ENCODE data around the gene PTMA.
A peak's percentile ranks its signal among the peaks of the same experiment; 100 is the strongest.

The PTMA gene

DNA sequence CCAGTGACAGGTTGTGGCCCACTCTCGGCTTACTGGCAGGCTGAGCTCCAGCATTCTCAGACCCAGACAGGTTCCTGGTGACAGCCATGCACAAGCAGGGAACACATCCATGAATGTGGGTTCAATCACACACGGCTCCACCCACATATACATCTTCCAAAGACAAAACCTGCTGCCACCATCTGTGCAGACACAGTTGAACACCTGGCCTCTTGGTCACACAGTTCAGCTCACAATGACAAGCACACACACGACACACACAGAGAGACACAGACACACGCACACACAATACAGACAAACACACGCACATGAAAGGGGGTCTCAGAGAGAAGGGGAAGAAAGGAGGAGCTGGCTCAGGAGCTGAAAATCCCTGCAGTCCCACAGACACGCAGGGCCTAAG is 32.1 kb upstream of the PTMA start:
- H3K27me3 ChIP-seq (ENCODE audit: control insufficient read depth, insufficient read depth, low read length, poor library complexity, severe bottlenecking) = no peaks in the 10 kb centered on the region
- H3K36me3 ChIP-seq (ENCODE audit: control insufficient read depth, insufficient read depth, low read length) = no peaks in the 10 kb centered on the region
- H3K4me3 ChIP-seq (ENCODE audit: insufficient read depth, low read depth, low read length) = no peak overlapping the region
- H3K4me1 ChIP-seq (ENCODE audit: control insufficient read depth, insufficient read depth, low read length) = peaks cover 38% of the 10 kb centered on the region
- 91 to 93% methylated on average over 6 of the region's 6 CpGs for WGBS, 2 experiments
- no peaks in the 10 kb centered on the region for H3K9me3 ChIP-seq (ENCODE audit: control insufficient read depth, low read length)
- no peak overlapping the region for H3K27ac ChIP-seq (ENCODE audit: insufficient read depth, low read depth, low read length, poor library complexity, severe bottlenecking)

DNA sequence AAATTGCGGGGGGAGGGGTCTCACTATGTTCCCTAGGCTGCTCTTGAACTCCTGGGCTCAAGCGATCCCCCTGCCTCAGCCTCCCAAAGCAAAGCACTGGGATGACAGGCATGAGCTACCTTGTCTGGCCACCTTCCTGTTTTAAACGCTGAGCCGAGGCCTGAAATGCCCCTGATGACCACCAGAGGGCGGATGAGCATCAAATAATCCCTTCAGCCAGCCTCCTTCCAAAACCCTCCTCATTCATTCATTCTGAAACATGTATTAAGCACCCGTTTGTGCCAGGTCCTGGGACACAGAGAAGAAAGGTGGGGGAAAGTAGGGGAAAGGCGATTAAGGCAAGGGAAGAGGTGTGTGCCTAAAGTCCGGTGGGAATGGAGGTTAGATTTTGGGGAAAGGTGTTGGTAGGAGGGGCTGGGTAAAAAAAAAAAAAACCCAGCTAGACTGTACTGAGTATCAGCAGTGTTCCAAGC is 30.7 kb upstream of the PTMA start:
- 8 to 10% methylated on average over 8 of the region's 8 CpGs for WGBS, 2 experiments

DNA sequence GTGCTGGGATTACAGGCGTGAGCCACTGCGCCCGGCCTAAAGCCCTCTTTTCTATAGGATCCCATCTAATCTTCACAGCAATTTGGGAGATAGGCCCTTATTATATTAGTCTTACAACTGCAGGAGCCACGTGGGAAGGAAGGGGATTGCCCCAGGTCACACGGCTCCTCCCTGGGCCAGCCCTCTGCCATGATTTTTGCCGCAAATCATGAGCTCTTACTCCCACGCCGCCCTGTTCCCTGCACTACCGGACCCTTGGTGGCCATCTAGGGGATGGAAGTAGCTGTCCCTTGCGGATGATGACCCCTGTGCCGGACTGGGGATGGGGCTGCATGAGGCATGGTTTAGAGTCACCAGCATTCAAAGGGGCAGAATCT is 28.4 kb upstream of the PTMA start:
- no peaks in the 10 kb centered on the region for H3K27me3 ChIP-seq (ENCODE audit: control insufficient read depth, insufficient read depth, low read length, poor library complexity, severe bottlenecking)
- peaks cover 15% of the 10 kb centered on the region for H3K4me1 ChIP-seq (ENCODE audit: control insufficient read depth, insufficient read depth, low read length)
- peak overlapping the region; percentile 46 for H3K4me3 ChIP-seq (ENCODE audit: insufficient read depth, low read depth, low read length)
- no peaks in the 10 kb centered on the region for H3K9me3 ChIP-seq (ENCODE audit: control insufficient read depth, low read length)
- H3K27ac ChIP-seq (ENCODE audit: insufficient read depth, low read depth, low read length, poor library complexity, severe bottlenecking) = peak overlapping the region; percentile 99
- WGBS, 2 experiments = 49 to 53% methylated on average over 11 of the region's 11 CpGs
- H3K36me3 ChIP-seq (ENCODE audit: control insufficient read depth, insufficient read depth, low read length) = no peaks in the 10 kb centered on the region

More for the DNA sequence above, 30.7 kb upstream of the PTMA start:
- no peaks in the 10 kb centered on the region for H3K36me3 ChIP-seq (ENCODE audit: control insufficient read depth, insufficient read depth, low read length)
- no peaks in the 10 kb centered on the region for H3K9me3 ChIP-seq (ENCODE audit: control insufficient read depth, low read length)
- H3K27ac ChIP-seq (ENCODE audit: insufficient read depth, low read depth, low read length, poor library complexity, severe bottlenecking) = no peak overlapping the region
- peaks cover 31% of the 10 kb centered on the region for H3K4me1 ChIP-seq (ENCODE audit: control insufficient read depth, insufficient read depth, low read length)
- no peaks in the 10 kb centered on the region for H3K27me3 ChIP-seq (ENCODE audit: control insufficient read depth, insufficient read depth, low read length, poor library complexity, severe bottlenecking)
- no peak overlapping the region for H3K4me3 ChIP-seq (ENCODE audit: insufficient read depth, low read depth, low read length)

DNA sequence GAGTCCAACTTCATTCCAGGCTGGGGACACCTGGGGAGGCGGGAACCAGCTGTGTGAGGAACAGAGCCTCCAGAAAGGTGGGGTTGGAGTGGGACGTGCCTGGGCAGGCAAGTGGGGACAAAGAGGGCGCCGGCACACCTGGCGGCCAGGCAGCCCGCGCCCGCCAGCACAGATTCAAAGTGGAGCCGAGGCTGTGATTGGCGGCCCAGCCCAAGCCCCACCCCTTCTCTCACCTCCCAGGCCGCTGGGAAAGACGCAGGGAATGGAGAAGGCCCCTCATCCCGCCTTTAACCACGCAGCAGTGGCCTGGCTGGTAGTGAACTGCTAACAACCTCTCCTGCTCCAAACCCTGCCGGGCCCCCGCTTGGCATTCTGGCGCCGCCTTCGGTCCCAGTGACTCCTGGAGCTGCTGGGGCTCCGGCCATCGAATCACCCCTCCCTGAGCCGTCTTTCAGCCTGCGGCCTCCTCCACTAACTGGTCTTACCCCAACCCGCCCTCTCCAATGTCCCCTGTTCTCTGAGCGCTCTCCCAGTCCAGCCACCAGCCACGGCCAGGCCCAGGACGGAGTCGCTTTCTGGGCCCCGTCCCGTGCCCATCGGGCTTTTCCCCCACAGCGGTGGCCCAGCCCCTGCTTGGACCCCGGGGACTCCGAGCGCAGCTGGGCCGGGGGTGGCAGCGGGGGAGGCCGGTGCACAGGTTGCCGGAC is 27.9 kb upstream of the PTMA start:
- Histone ChIP-seq H3K4me3 (ENCODE audit: insufficient read depth, low read depth, low read length) (peak overlapping the region; percentile 46), H3K27ac (ENCODE audit: insufficient read depth, low read depth, low read length, poor library complexity, severe bottlenecking) (peak overlapping the region; percentile 99), H3K36me3 (ENCODE audit: control insufficient read depth, insufficient read depth, low read length) (no peaks in the 10 kb centered on the region), H3K27me3 (ENCODE audit: control insufficient read depth, insufficient read depth, low read length, poor library complexity, severe bottlenecking) (no peaks in the 10 kb centered on the region), H3K4me1 (ENCODE audit: control insufficient read depth, insufficient read depth, low read length) (peaks cover 17% of the 10 kb centered on the region), H3K9me3 (ENCODE audit: control insufficient read depth, low read length) (no peaks in the 10 kb centered on the region)
- WGBS, 2 experiments = 4 to 6% methylated on average over 39 of the region's 39 CpGs

DNA sequence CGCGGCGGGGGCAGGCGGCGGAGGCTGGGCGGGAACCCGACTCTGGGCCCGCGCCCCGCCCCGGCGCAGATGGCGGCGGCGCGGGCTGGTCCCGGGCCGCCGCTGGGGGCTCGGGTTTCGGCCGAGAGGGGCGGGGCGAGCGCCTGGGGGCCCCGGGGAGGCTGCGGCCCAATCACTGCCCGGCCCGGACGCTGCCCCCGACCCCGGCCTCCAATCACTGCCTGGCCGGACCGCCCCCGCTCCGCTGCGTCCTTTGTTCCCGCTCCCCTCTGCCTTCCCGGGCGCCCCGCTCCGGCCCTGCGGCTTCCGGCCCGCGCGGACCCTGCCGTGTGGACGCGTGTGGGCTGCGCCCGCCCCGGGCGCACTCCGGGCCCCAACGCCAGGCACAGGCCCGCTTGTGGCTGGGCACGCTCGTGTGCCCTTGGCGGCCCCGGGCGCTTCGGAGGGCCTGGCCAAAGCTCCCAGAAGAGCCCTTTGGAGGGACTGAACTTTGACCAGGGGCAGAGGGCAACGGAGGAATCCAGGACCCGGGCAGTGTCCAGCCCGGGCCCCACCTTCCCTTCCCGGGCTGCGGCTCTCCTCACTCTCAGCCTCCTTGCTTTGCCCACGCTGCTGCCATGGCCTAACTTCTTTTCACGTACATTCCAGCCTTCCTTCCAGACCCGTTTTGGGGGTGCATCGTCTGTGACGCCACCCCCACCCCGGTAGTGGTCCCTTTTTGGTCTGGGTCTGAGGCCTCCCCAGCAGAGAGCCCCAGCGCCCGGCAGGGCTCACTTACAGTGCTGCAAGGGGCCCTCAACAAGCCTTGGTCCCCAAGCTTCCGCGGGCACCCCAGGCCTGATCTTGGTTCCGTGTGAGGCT is 27.1 kb upstream of the PTMA start:
- H3K36me3 ChIP-seq (ENCODE audit: control insufficient read depth, insufficient read depth, low read length) = no peaks in the 10 kb centered on the region
- 6% methylated on average over 79 of the region's 79 CpGs for WGBS, 2 experiments
- no peaks in the 10 kb centered on the region for H3K27me3 ChIP-seq (ENCODE audit: control insufficient read depth, insufficient read depth, low read length, poor library complexity, severe bottlenecking)
- H3K27ac ChIP-seq (ENCODE audit: insufficient read depth, low read depth, low read length, poor library complexity, severe bottlenecking) = peak overlapping the region; percentile 99
- no peaks in the 10 kb centered on the region for H3K9me3 ChIP-seq (ENCODE audit: control insufficient read depth, low read length)
- H3K4me3 ChIP-seq (ENCODE audit: insufficient read depth, low read depth, low read length) = peak overlapping the region; percentile 49
- peaks cover 21% of the 10 kb centered on the region for H3K4me1 ChIP-seq (ENCODE audit: control insufficient read depth, insufficient read depth, low read length)

DNA sequence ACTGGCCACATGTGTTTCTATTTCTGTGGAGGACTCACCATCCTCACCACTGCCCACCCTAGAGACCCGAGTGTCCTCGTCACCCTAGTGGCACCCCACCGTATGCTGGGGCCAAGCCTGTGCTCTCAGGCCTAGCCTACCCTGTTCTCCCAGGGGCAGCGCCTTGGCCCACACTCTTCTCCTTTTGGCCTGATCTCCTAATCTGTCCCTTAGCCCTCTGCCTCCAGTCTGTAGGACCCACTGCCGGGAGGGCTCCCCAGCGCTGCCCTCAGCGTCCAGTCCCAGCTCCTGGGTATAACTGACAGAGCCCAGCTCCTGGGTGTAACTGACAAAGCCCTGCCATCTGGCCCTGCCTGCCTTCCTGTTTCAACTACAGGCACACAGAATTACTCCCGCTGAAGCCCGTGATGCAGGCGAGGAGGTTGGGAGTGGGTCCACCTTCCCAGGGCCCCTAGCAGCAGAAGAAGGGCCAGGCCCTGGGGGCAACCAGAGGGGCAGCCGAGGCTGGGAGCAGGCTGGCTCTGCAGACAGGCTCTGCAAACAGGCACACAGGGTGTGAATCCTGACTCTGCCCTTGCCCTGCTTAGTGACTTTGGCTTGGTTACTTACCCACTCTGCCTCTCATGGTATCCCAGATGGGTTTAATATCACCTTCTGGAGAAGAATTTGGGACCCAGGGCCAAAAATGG is 25.6 kb upstream of the PTMA start:
- H3K27me3 ChIP-seq (ENCODE audit: control insufficient read depth, insufficient read depth, low read length, poor library complexity, severe bottlenecking) = no peaks in the 10 kb centered on the region
- H3K9me3 ChIP-seq (ENCODE audit: control insufficient read depth, low read length) = no peaks in the 10 kb centered on the region
- no peaks in the 10 kb centered on the region for H3K36me3 ChIP-seq (ENCODE audit: control insufficient read depth, insufficient read depth, low read length)
- WGBS, 2 experiments = 87 to 90% methylated on average over 11 of the region's 11 CpGs
- H3K4me3 ChIP-seq (ENCODE audit: insufficient read depth, low read depth, low read length) = no peak overlapping the region
- peaks cover 34% of the 10 kb centered on the region for H3K4me1 ChIP-seq (ENCODE audit: control insufficient read depth, insufficient read depth, low read length)
- H3K27ac ChIP-seq (ENCODE audit: insufficient read depth, low read depth, low read length, poor library complexity, severe bottlenecking) = no peak overlapping the region

DNA sequence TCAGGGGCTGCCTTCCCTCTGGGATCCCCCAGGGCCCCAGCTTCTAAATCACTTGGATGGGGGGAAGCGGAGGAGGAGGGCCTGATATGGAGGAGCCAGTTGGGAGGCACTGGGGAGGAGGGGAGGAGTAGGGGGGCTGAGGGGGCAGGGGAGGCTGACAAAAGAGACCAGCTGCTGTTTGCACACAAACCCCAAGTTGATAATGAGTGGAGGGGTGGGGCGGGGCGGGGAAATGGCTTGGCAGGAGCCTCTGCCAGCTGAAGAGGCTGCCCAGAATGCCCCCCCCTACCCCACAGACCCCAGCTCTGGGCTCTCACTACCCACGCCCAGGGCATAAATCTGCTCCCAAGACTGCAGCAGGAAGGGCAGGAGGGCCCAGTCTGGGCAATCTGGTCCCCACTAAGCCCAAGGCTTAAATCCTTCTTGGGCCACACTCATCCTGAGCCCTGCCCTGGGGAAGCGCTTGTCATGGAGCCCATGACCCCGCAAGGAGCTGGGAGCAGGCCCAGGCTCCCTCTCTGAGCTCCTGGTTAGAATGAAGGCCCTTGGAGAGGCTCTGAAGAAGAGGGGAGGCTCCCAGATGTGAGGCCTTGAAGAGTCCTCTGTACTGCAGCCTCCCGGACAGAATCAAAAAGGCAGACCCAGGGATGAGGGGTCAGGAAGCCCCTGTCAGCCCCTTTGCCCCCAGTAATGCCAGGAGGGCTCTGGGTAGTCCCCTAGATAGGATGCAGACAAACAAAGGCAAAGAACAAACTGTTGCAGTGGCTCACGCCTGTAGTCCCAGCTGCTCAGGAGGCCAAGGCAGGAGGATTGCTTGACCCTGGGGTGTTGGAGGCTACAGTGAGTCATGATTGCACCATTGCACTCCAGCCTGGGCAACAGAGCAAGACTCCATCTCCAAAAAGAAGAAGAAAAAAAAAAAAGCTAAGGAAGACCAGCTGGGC is 24.8 kb upstream of the PTMA start:
- WGBS, 2 experiments = 87 to 90% methylated on average over 7 to 8 of the region's 8 CpGs
- Histone ChIP-seq H3K4me3 (ENCODE audit: insufficient read depth, low read depth, low read length) (no peak overlapping the region), H3K27ac (ENCODE audit: insufficient read depth, low read depth, low read length, poor library complexity, severe bottlenecking) (no peak overlapping the region), H3K4me1 (ENCODE audit: control insufficient read depth, insufficient read depth, low read length) (peaks cover 34% of the 10 kb centered on the region), H3K27me3 (ENCODE audit: control insufficient read depth, insufficient read depth, low read length, poor library complexity, severe bottlenecking) (no peaks in the 10 kb centered on the region), H3K9me3 (ENCODE audit: control insufficient read depth, low read length) (no peaks in the 10 kb centered on the region), H3K36me3 (ENCODE audit: control insufficient read depth, insufficient read depth, low read length) (no peaks in the 10 kb centered on the region)

DNA sequence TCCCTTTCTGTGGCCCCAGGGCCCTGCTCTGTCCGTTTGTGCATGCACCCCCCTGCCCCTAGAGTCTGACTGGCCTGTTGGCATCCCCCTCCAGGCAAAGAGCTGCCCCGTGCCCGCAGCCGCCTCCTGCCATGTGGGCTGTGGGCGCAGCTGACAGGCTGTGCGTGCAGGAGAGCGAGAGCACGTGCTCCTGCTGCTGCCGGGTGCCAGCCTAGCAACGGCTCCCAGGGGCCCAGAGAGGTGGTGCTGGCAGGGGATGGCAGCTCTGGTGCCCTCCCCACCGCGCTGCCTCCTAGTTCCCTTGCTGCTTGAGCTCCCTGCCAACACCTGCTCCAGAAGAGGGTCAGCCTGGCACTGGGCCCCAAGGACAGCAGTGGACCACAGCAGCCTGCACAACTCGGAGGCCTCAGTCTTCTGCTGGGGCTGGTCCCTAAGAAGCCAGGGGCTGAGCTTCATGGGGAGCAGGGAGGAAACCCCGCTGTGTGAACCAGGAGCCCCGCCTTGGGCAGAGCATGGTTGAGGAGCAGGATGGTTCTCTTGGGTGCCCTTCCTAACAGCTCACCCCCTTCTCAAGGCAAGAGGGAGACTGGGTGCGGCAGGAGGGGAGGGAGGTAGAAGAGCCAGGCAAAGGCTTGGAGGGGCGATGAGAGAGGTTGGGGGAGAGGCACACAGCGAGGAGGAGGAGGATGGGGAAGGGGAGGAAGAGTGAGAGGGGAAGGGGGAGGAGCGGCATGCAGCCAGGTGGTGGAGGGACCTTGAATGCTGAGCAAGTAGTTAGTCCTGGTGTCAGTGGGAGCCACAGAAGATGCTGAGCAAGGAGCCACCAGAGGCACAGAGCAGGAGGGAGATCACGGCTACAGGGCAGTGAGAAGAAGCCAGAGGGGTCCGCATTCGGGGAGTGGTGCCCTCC is 23.8 kb upstream of the PTMA start:
- no peaks in the 10 kb centered on the region for H3K9me3 ChIP-seq (ENCODE audit: control insufficient read depth, low read length)
- no peaks in the 10 kb centered on the region for H3K27me3 ChIP-seq (ENCODE audit: control insufficient read depth, insufficient read depth, low read length, poor library complexity, severe bottlenecking)
- H3K27ac ChIP-seq (ENCODE audit: insufficient read depth, low read depth, low read length, poor library complexity, severe bottlenecking) = no peak overlapping the region
- peaks cover 34% of the 10 kb centered on the region for H3K4me1 ChIP-seq (ENCODE audit: control insufficient read depth, insufficient read depth, low read length)
- no peaks in the 10 kb centered on the region for H3K36me3 ChIP-seq (ENCODE audit: control insufficient read depth, insufficient read depth, low read length)
- 84 to 85% methylated on average over 22 of the region's 22 CpGs for WGBS, 2 experiments
- H3K4me3 ChIP-seq (ENCODE audit: insufficient read depth, low read depth, low read length) = no peak overlapping the region

Data from ectodermal cell (in vitro differentiated cells).